Fibroblast of mammary gland (primary cell): ENCODE results near the gene PABPN1L.

ENCODE experiments used
- DNase-seq: peaks from one replicate; pipeline ENCODE4 v3.0.0-alpha.2; 2010; ENCODE audit warnings: low read depth
- H3K4me3 ChIP-seq: 2 replicates; pipeline ENCODE4 v1.5.1; 2011; ENCODE audit warnings: low read depth, mild to moderate bottlenecking, low read length, moderate library complexity; ENCODE audit not compliant: control insufficient read depth
- TF ChIP-seq, protein P1 (sequence below): conservative IDR thresholded peaks from 2 replicates; pipeline ENCODE4 v1.5.1; 2011; ENCODE audit warnings: low read depth, low read length, inconsistent platforms; ENCODE audit not compliant: control insufficient read depth, insufficient read depth

PABPN1L gene

DNA sequence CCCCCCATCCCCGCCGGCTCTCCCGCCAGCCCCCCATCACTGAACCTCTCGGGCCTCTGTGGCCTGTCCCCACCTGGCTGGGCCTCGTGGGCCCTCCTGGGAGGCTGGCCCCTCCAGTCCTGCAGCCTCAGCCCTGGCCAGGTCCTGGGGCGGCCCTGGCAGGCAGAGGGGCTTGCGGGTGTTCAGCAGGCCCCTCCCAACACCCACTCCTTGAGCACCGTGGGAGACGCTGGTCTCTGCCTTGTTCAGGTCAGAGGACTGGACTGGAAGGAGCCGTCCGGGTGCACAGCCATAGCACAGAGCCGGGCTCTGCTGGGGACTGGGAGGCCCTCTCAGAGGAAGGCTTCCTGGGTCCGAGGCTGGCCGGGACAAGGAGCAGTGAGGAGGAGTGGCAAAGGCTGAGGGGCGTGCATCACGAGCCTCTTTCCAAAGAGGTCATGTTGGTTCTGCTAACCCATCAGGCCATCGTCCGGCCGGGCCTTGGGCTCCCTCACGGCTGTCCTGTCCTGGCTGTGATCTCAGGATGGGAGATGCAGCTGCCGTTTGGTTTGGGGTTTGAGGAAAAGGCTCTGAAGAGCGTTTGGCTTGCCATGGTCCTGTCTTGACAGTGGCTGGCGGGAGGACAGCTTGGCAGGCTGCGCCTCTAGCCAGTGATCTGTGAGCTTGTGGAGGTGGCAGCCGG, 6.3 kb upstream of the PABPN1L start:
- TF ChIP-seq, protein P1, sequence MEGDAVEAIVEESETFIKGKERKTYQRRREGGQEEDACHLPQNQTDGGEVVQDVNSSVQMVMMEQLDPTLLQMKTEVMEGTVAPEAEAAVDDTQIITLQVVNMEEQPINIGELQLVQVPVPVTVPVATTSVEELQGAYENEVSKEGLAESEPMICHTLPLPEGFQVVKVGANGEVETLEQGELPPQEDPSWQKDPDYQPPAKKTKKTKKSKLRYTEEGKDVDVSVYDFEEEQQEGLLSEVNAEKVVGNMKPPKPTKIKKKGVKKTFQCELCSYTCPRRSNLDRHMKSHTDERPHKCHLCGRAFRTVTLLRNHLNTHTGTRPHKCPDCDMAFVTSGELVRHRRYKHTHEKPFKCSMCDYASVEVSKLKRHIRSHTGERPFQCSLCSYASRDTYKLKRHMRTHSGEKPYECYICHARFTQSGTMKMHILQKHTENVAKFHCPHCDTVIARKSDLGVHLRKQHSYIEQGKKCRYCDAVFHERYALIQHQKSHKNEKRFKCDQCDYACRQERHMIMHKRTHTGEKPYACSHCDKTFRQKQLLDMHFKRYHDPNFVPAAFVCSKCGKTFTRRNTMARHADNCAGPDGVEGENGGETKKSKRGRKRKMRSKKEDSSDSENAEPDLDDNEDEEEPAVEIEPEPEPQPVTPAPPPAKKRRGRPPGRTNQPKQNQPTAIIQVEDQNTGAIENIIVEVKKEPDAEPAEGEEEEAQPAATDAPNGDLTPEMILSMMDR = no peak
- no peak overlapping the region for H3K4me3 ChIP-seq
- DNase-seq = no peak

DNA sequence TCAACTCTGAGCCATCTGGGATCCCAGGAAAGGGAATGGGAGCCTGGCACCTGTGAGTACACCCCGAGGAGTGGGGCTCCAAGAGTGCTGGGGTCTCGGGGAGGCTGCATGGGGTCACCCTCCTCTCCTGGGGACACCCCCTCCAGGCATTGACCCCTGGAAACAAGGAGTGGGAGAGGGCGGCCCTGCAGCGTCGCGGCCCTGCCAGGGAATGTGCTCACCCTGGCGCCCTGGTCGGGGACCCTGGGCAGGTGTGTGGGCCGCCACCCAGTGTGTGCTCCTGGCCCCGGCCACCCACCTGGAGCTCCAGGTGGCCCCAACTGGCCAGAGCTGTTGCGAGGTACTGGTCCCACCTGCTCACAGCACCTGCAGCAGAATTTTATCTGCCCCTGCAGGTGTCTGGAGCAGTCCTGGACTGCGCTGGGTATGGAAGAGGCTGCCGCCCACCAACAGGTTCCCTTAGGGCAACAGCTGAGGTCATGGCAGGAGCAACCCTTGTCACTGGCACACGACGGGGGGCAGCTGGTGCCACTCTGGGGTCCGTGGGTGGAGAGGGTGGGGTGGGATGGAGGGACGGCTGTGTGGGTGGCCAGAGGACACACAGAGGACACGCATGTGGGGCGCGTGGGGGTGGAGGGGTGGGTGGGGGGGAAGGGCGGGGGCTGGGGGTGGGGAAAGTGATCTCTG, 5.4 kb upstream of the PABPN1L start:
- no peak for DNase-seq
- H3K4me3 ChIP-seq = no peak overlapping the region
- TF ChIP-seq, protein P1 = no peak

DNA sequence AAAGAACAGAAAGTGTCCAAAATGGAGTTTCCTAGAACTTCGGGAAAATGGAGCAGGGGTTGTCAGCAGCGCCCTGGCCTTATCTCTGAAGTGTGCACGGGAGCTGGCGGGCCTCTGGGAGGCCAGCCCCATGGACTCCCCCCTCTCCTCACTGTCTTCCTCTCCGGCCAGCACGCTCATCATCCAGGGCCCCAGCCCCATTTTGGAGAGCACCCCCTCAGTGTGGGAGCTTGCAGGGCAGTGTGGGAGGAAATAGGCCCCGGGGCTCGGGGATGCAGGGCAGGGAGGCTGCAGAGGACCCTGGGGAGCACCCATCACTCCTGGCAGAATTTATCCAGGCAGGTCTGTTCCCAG, 4.9 kb upstream of the PABPN1L start:
- DNase-seq = no peak
- TF ChIP-seq, protein P1 = no peak
- H3K4me3 ChIP-seq = no peak overlapping the region

DNA sequence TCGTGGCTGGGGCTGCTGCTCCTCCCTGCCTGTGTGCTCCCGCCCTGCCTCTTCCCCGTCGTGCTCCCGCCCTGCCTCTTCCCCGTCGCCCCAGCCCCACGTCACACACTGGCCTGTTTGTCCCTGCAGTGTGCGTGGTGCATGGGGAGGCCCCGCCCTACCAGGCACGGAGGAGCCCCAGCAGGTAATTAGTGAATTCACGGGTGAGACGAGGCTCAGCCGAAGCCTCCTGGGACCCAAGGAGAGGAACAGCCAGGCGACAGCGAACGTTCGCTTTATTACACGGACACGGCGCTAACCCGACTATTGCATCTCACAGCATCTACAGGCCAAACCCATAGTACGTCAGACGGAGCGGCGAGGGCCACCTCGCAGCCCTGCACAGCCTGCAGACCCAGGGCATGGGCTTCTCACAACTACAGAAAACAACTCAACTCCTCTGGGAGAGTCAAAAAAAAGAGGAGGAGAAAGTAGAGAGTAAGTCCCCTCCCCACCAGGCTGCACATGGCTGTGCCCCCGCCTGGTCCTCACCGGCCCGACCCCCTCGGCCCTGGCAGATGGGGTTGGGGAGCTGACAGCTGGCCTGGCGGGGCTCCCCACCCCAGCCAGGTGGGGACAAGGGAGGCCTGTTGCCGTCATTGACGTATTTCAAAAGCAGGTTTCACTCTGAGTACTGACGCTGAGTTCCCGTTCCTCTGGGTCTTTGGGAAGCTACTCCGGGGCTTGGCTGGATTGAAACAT, 4.3 kb upstream of the PABPN1L start:
- no peak overlapping the region for H3K4me3 ChIP-seq
- DNase-seq = no peak
- TF ChIP-seq, protein P1 = no peak

DNA sequence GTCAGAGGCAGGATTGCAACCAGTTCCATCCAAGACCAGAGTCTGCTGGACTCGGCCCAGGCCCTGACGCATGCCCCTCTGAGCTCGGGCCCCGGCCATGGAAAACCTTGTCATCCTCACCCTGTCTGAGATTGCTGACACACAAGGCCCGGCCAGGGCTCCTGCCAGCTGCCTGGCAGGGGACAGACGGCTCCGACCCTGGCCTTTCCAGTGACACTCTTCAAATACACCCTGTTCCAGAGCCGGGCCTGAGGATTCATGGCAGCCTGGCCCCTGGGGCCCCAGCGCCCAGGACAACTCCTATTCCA, 3.2 kb upstream of the PABPN1L start:
- no peak for DNase-seq
- H3K4me3 ChIP-seq = no peak overlapping the region
- TF ChIP-seq, protein P1 = no peak

DNA sequence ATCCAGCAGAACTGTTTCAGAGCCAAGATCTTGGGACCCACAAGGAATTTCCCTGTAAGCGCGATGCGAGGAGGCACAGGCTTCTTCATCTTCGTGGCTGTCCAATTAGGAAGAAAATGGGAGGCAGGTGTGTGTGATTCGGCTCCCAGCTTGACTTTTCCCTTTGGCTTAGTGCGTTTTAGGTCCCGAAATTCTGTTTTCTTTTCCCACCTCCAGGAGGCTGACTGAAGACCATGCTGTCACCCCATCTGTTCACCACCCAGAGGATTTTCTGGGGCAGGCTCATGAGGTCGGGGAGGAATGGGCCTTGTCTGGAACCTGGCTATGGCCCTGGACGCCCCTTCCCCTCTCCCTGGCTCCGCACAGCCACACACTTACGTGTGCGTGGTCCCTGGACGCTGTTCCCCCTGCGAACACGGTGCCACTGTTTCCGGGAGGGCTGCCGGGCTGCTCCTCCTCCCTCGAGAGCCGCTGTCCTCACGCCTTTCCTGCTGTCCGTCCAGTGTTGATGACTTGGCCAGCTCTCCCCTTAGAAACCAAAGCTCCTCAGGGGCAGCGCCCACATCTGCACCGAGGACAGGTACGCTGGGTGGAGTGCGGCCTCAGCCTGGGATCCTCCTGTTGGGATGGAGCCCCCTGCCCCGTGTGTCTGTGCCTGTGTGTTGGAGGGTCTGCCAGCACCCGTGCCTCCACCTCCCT, 2.7 kb upstream of the PABPN1L start:
- TF ChIP-seq, protein P1 = no peak
- no peak overlapping the region for H3K4me3 ChIP-seq
- no peak for DNase-seq
